OCI-LY1 (cell line): ENCODE measurements around the gene RALGDS.
"Not testable (repeated sequence)": the region's sequence is repeated elsewhere in the genome, so short reads cannot be mapped to it uniquely, and the experiment has no call there.

Experiments
- EZH2 ChIP-seq: fragments of 200-600 bp; sonication (generic), shearing (Covaris generic); IDR thresholded peaks from 2 replicates; pipeline ENCODE4 v1.8.0; 2017; ENCODE audit warnings: borderline replicate concordance, mixed run types, mild to moderate bottlenecking, antibody characterized with exemption, low read length, moderate library complexity, mixed read lengths
- TF ChIP-seq, protein P1 (sequence below): fragments of 200-600 bp; sonication (generic), shearing (Covaris generic); IDR thresholded peaks from 2 replicates; pipeline ENCODE4 v1.5.1; 2017; ENCODE audit warnings: mild to moderate bottlenecking, antibody characterized with exemption, low read length, moderate library complexity, mixed read lengths

- TF ChIP-seq, protein P1, sequence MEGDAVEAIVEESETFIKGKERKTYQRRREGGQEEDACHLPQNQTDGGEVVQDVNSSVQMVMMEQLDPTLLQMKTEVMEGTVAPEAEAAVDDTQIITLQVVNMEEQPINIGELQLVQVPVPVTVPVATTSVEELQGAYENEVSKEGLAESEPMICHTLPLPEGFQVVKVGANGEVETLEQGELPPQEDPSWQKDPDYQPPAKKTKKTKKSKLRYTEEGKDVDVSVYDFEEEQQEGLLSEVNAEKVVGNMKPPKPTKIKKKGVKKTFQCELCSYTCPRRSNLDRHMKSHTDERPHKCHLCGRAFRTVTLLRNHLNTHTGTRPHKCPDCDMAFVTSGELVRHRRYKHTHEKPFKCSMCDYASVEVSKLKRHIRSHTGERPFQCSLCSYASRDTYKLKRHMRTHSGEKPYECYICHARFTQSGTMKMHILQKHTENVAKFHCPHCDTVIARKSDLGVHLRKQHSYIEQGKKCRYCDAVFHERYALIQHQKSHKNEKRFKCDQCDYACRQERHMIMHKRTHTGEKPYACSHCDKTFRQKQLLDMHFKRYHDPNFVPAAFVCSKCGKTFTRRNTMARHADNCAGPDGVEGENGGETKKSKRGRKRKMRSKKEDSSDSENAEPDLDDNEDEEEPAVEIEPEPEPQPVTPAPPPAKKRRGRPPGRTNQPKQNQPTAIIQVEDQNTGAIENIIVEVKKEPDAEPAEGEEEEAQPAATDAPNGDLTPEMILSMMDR: not testable (repeated sequence)
- not testable (repeated sequence) for TF ChIP-seq EZH2
Observed at GRCh38 chr9:133070500-133070961, 50.5 kb downstream of the RALGDS start.
